ENCODE data around the gene TFAP2E.

TFAP2E gene

GRCh38 chr1:35644204-35644603, 71.1 kb downstream of the TFAP2E start:
- DNase-seq (ENCODE audit: low read depth in 2 of 2) = no peak
